Uterus (tissue), 4 donors: ENCODE data around the gene POU3F2. TPM values are rescaled to one million over a fixed set of nuclear protein-coding genes. Genes with fewer than 3 reads are reported as not detected.

Experiments used
- DNase-seq, 2 donors: peaks; one replicate each; pipeline ENCODE4 v3.0.0-alpha.2; 2019 to 2020
- H3K27ac ChIP-seq, 2 donors: fragments of 200-600 bp; sonication (generic); 1 replicate in 1 of 2; 2 replicates in 1 of 2; pipeline ENCODE4 v1.5.1; 2016 to 2018
- H3K27me3 ChIP-seq, 2 donors: fragments of 200-600 bp; sonication (generic); one replicate each; pipeline ENCODE4 v1.5.1; 2018 to 2019; ENCODE audit warnings: control low read depth in 1 of 2
- H3K36me3 ChIP-seq, 2 donors: fragments of 200-600 bp; sonication (generic); one replicate each; pipeline ENCODE4 v1.5.1; 2019; ENCODE audit warnings: control low read depth in 1 of 2
- H3K4me1 ChIP-seq, 2 donors: fragments of 200-600 bp; sonication (generic); one replicate each; pipeline ENCODE4 v1.5.1; 2018 to 2019; ENCODE audit warnings: control low read depth in 1 of 2
- H3K4me3 ChIP-seq, 2 donors: fragments of 200-600 bp; sonication (generic); 1 replicate in 1 of 2; 2 replicates in 1 of 2; pipeline ENCODE4 v1.5.1; 2018 to 2019; ENCODE audit warnings: mild to moderate bottlenecking in 1 of 2
- H3K9me3 ChIP-seq, 2 donors: fragments of 200-600 bp; sonication (generic); one replicate each; pipeline ENCODE4 v1.5.1; 2019; ENCODE audit warnings: control low read depth in 1 of 2
- CTCF ChIP-seq, 4 experiments: fragments of 200-600 bp in 2 of 4; fragments of 450-650 bp in 2 of 4; sonication (generic) in 2 of 4; IDR thresholded peaks; one replicate each; pipeline ENCODE4 v1.5.1; 2016 to 2019; ENCODE audit warnings: antibody characterized with exemption in 4 of 4, mild to moderate bottlenecking in 2 of 4, moderate library complexity in 1 of 4
- POLR2A ChIP-seq, 2 donors: fragments of 450-650 bp; IDR thresholded peaks; one replicate each; pipeline ENCODE4 v1.6.1; 2016; ENCODE audit warnings: antibody characterized with exemption in 2 of 2, mild to moderate bottlenecking in 1 of 2, moderate library complexity in 1 of 2
- intact Hi-C: fragments of 100-400 bp; cut with DNase I; formaldehyde crosslinking; loops from one replicate; pipeline ENCODE4 v1.15.1; 2023; ENCODE audit warnings: low total_unique reads
- total RNA-seq, 4 donors: library from RNA; depleted of rRNA in 3 of 4; stranded (reverse); fragments of >200 nt in 3 of 4; gene quantifications; one replicate each; pipeline versions ENCODE4 v1.1.0 to v1.2.4, GENCODE V29; 2014 to 2023
- donor health status: DM: yes; HTN: yes; CAD: no.

The POU3F2 gene
- total RNA-seq, 4 donors from 2014 or later: not detected

DNA sequence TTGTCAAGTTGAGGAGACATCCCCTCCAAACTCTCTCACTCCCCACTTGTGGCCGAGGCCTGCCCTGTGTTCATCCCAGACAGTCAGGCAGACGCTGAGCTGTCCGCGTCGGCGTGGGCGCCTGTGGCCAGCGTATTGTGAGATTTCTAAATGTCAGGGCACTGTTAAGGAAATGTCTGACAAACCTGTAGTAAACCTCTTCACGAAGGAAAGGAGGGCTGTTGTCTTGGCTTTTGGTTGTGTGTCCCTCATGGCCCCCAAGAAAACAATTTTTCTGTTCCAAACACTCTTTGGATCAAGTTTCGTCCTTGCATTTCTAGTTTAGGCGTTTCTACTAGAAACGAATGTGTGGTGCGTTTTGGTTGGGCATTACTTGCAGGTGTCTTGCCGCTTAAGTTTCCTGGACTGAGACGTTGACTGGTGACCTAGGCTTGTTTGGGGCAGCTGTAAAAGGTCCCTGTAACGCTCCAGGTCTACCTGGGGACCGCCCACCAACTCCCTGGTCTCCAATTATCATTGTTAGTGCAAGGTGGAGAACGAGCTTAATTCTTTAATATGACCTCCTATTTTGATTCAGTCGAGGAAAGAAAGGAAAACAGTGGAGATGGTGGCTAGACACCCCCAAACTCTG, 8.7 kb upstream of the POU3F2 start:
- Histone ChIP-seq H3K9me3 (no peaks in the 10 kb centered on the region), H3K27me3 (peaks cover 21 to 85% of the 10 kb centered on the region in 2 donors), H3K4me1 (peaks cover 0 to 5% of the 10 kb centered on the region in 2 donors), H3K4me3 (no peak overlapping the region), H3K36me3 (no peaks in the 10 kb centered on the region), H3K27ac (no peak overlapping the region)
- TF ChIP-seq CTCF (IDR thresholded peaks at IDR 0.05): no peak
- no peak for TF ChIP-seq POLR2A (IDR thresholded peaks at IDR 0.05)
- DNase-seq: no peak
- intact Hi-C loops: no loop called here

DNA sequence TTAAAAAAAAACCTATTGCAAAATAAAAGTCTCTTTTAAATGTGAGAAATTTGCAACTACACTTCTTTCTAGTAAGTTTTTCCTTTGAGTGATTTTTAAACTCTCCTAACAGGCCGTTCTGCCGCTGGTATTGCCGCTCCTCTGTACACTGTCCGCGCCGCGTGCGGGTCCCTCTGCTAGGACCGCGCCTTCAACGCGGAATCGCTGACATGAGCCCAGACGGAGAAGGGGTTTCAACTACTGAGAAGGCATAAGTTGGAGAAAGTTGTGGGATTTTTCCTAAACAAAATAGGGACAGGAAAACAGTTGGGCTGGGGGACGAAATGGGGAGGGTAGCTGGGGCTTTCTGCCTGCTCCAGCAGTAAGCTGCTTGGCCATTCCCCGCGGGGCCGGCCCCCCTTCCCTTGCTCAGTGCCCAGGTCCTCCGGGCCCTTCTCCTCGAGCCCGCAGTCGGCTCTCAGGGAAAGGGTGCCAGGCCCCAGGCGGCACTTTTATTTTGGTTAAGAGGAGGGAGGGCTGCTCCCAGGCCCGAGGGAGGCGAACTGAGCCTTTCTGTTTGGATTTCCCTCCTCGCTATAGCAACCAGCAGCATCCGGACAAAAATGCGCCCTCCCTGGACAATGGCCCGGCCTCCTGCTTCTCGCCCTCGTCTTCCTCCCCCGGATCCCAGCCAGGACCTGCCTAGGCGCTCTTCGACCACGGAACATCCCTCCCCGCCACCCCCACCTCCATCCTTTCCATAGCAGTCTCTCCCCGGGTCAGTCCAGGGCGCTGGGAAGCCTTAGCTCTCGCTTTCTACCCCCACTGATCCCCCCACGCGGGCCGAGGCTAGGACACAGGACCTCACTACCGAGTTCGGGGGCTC, 6.8 kb upstream of the POU3F2 start:
- no peak overlapping the region for H3K4me3 ChIP-seq
- intact Hi-C loops: no loop called here
- H3K4me1 ChIP-seq: peaks cover 0 to 10% of the 10 kb centered on the region in 2 donors
- TF ChIP-seq POLR2A (IDR thresholded peaks at IDR 0.05): no peak
- TF ChIP-seq CTCF (IDR thresholded peaks at IDR 0.05): no peak
- no peak overlapping the region for H3K27ac ChIP-seq
- DNase-seq: no peak
- no peaks in the 10 kb centered on the region for H3K9me3 ChIP-seq
- peaks cover 37 to 93% of the 10 kb centered on the region in 2 donors for H3K27me3 ChIP-seq
- H3K36me3 ChIP-seq: no peaks in the 10 kb centered on the region

DNA sequence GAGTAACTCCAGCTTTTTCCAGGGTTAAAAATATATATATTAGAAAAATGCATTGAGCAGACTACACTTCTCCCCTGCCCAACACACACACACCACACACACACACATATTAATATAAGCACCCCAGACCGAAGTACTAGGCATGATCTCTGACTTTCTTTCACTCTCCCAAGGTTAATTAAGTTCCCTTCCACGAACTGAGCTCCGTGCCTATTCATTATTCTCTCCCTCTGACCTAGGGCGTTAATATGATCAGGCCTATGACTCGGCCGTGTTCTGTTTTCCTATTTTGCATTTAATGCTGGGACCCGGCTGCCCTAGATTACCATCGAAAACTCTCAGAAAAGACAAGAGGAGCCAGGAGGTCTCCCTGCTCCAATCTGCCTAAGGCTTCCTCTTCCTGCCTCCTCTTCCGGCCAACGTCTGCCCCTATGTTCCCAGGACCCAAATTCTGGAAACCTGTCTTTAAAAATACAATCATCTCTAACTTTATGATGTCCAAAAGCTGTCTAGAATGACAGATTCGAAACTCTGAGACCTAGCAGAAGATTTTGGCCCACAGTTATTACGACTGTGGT, 6.1 kb upstream of the POU3F2 start:
- no peak for TF ChIP-seq CTCF (IDR thresholded peaks at IDR 0.05)
- TF ChIP-seq POLR2A (IDR thresholded peaks at IDR 0.05): no peak
- intact Hi-C loops: no loop called here
- H3K4me3 ChIP-seq: no peak overlapping the region
- peaks cover 37 to 90% of the 10 kb centered on the region in 2 donors for H3K27me3 ChIP-seq
- peaks cover 0 to 16% of the 10 kb centered on the region in 2 donors for H3K4me1 ChIP-seq
- no peaks in the 10 kb centered on the region for H3K36me3 ChIP-seq
- no peak overlapping the region for H3K27ac ChIP-seq
- no peaks in the 10 kb centered on the region for H3K9me3 ChIP-seq
- DNase-seq: no peak

DNA sequence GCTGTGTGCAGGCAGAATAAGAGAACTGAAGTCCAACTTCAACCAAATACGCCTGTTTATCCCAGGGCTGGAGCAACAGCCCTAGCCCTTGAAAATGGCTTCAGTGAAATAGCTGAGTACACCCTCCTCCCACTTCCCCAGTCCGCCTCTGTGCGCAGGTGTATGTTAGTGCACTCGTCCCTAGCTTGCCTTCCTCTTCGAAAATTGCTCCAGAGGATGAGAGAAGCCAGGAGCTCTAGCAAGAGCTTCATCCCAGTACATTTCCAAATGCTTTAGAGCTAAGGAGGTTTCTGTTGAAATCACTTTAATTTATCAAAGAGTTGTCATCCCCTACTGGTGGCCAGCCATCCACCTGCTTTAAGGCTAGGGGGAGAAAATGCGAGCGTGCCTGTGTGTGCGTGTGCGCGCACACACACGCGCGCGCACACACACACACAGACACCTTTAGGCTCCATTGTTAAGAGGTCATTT, 5.4 kb upstream of the POU3F2 start:
- Histone ChIP-seq H3K4me1 (peaks cover 0 to 16% of the 10 kb centered on the region in 2 donors), H3K36me3 (no peaks in the 10 kb centered on the region), H3K27ac (no peak overlapping the region), H3K4me3 (no peak overlapping the region), H3K9me3 (no peaks in the 10 kb centered on the region), H3K27me3 (peaks cover 37 to 83% of the 10 kb centered on the region in 2 donors)
- DNase-seq: no peak
- no peak for TF ChIP-seq POLR2A (IDR thresholded peaks at IDR 0.05)
- TF ChIP-seq CTCF (IDR thresholded peaks at IDR 0.05): no peak
- intact Hi-C loops: no loop called here

DNA sequence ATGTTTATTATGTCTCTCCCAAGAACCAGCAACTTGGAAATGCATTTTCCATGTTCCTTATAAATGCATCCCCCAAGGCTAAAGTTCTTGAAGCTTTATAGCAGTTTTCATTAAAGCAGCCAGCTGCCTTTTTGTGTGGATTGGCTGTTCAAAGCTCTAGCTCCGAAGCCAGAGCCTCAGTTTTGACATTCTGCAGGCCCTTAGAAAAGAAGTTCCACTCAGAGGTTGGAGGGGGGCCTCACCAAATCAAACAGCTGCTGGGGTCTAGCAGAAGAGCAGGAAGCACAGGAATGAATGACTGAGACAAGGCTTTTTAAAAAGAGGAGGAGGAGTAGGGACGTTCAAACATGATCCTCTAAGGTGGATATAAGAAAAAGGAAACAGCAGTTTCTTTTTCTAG, 4.2 kb upstream of the POU3F2 start:
- peaks cover 37 to 71% of the 10 kb centered on the region in 2 donors for H3K27me3 ChIP-seq
- TF ChIP-seq CTCF (IDR thresholded peaks at IDR 0.05) (no peak), POLR2A (IDR thresholded peaks at IDR 0.05) (no peak)
- intact Hi-C loops: no loop called here
- peaks cover 0 to 22% of the 10 kb centered on the region in 2 donors for H3K4me1 ChIP-seq
- no peaks in the 10 kb centered on the region for H3K36me3 ChIP-seq
- no peaks in the 10 kb centered on the region for H3K9me3 ChIP-seq
- no peak for DNase-seq
- no peak overlapping the region for H3K27ac ChIP-seq
- no peak overlapping the region for H3K4me3 ChIP-seq
